D721Med (cell line): ENCODE data around the gene FOSL2.

Experiments
- DNase-seq: peaks from one replicate; pipeline ENCODE4 v3.0.0; 2011; ENCODE audit warnings: low spot score; ENCODE audit not compliant: insufficient read length
- FAIRE-seq: peaks from 2 replicates; lab custom pipeline; 2011; peaks lifted over from hg19 to GRCh38; lab: Jason Lieb, UNC
- CTCF ChIP-seq: IDR thresholded peaks from 2 replicates; pipeline ENCODE4 v1.5.1; 2012; ENCODE audit warnings: mild to moderate bottlenecking, control low read depth; ENCODE audit not compliant: insufficient read depth; ENCODE audit errors: missing control alignments

The FOSL2 gene

GRCh38 chr2:28429636-28430376 is 37.1 kb downstream of the FOSL2 start:
- TF ChIP-seq CTCF = no peak
- DNase-seq (no peak), FAIRE-seq (no peak)

- FAIRE-seq (no peak), DNase-seq (no peak)
- TF ChIP-seq CTCF = no peak
Measured at GRCh38 chr2:28430377-28430765, 37.7 kb downstream of the FOSL2 start.

- no peak for TF ChIP-seq CTCF
- FAIRE-seq (no peak), DNase-seq (no peak)
Measured at GRCh38 chr2:28430788-28431418, 38.2 kb downstream of the FOSL2 start.

- DNase-seq (no peak), FAIRE-seq (no peak)
- no peak for TF ChIP-seq CTCF
Measured at GRCh38 chr2:28431741-28432140, 39.1 kb downstream of the FOSL2 start.

- no peak for DNase-seq
- no peak for FAIRE-seq
- TF ChIP-seq CTCF = no peak
Measured at GRCh38 chr2:28432362-28432761, 39.7 kb downstream of the FOSL2 start.

GRCh38 chr2:28433215-28433614 is 40.6 kb downstream of the FOSL2 start:
- TF ChIP-seq CTCF = no peak
- DNase-seq (no peak), FAIRE-seq (no peak)
